ENCODE results near the gene PPP6R2.
A peak's percentile ranks its signal among the peaks of the same experiment; 100 is the strongest.

Gene PPP6R2

GRCh38 chr22:50477923-50478322 is 134.8 kb downstream of the PPP6R2 start:
- Histone ChIP-seq H3K9ac (ENCODE audit: low read depth, low read length) (no peak overlapping the region), H3K27me3 (ENCODE audit: control insufficient read depth, insufficient read depth, low read length) (peaks cover 10% of the 10 kb centered on the region), H3K9me3 (ENCODE audit: control insufficient read depth, insufficient read depth, low read length) (no peaks in the 10 kb centered on the region), H3K36me3 (ENCODE audit: control insufficient read depth, insufficient read depth, low read length) (peaks cover under 1% of the 10 kb centered on the region), H3K4me1 (ENCODE audit: control insufficient read depth, insufficient read depth, low read length) (peaks cover 4% of the 10 kb centered on the region), H3K4me3 (ENCODE audit: low read depth, low read length) (no peak overlapping the region)

GRCh38 chr22:50479721-50480120 is 136.6 kb downstream of the PPP6R2 start:
- Histone ChIP-seq H3K4me3 (ENCODE audit: low read depth, low read length) (no peak overlapping the region), H3K9ac (ENCODE audit: low read depth, low read length) (no peak overlapping the region), H3K4me1 (ENCODE audit: control insufficient read depth, insufficient read depth, low read length) (no peaks in the 10 kb centered on the region), H3K36me3 (ENCODE audit: control insufficient read depth, insufficient read depth, low read length) (no peaks in the 10 kb centered on the region), H3K27me3 (ENCODE audit: control insufficient read depth, insufficient read depth, low read length) (peaks cover 10% of the 10 kb centered on the region), H3K9me3 (ENCODE audit: control insufficient read depth, insufficient read depth, low read length) (no peaks in the 10 kb centered on the region)

- Histone ChIP-seq H3K9ac (ENCODE audit: low read depth, low read length) (no peak overlapping the region), H3K4me3 (ENCODE audit: low read depth, low read length) (peak overlapping the region; percentile 60), H3K36me3 (ENCODE audit: control insufficient read depth, insufficient read depth, low read length) (no peaks in the 10 kb centered on the region), H3K9me3 (ENCODE audit: control insufficient read depth, insufficient read depth, low read length) (no peaks in the 10 kb centered on the region), H3K4me1 (ENCODE audit: control insufficient read depth, insufficient read depth, low read length) (no peaks in the 10 kb centered on the region), H3K27me3 (ENCODE audit: control insufficient read depth, insufficient read depth, low read length) (peaks cover 10% of the 10 kb centered on the region)
Observed at GRCh38 chr22:50481045-50481439, 137.9 kb downstream of the PPP6R2 start.

- Histone ChIP-seq H3K9me3 (ENCODE audit: control insufficient read depth, insufficient read depth, low read length) (no peaks in the 10 kb centered on the region), H3K36me3 (ENCODE audit: control insufficient read depth, insufficient read depth, low read length) (no peaks in the 10 kb centered on the region), H3K27me3 (ENCODE audit: control insufficient read depth, insufficient read depth, low read length) (peaks cover 10% of the 10 kb centered on the region), H3K4me1 (ENCODE audit: control insufficient read depth, insufficient read depth, low read length) (no peaks in the 10 kb centered on the region), H3K4me3 (ENCODE audit: low read depth, low read length) (peak within 1 kb of the TSS; percentile 60), H3K9ac (ENCODE audit: low read depth, low read length) (peak within 1 kb of the TSS; percentile 47)
Observed at GRCh38 chr22:50481440-50482106, 138.4 kb downstream of the PPP6R2 start, which contains the start of gene ADM2. ADM2 (plus strand) TSS chr22:50481543; CDS start chr22:50481848, 305 bp downstream.

GRCh38 chr22:50482107-50483074 is 139.3 kb downstream of the PPP6R2 start:
- peak overlapping the region; percentile 47 for H3K9ac ChIP-seq (ENCODE audit: low read depth, low read length)
- H3K36me3 ChIP-seq (ENCODE audit: control insufficient read depth, insufficient read depth, low read length) = no peaks in the 10 kb centered on the region
- no peaks in the 10 kb centered on the region for H3K4me1 ChIP-seq (ENCODE audit: control insufficient read depth, insufficient read depth, low read length)
- H3K4me3 ChIP-seq (ENCODE audit: low read depth, low read length) = peak overlapping the region; percentile 60
- peaks cover 10% of the 10 kb centered on the region for H3K27me3 ChIP-seq (ENCODE audit: control insufficient read depth, insufficient read depth, low read length)
- H3K9me3 ChIP-seq (ENCODE audit: control insufficient read depth, insufficient read depth, low read length) = no peaks in the 10 kb centered on the region

- Histone ChIP-seq H3K4me1 (ENCODE audit: control insufficient read depth, insufficient read depth, low read length) (no peaks in the 10 kb centered on the region), H3K9me3 (ENCODE audit: control insufficient read depth, insufficient read depth, low read length) (no peaks in the 10 kb centered on the region), H3K4me3 (ENCODE audit: low read depth, low read length) (no peak overlapping the region), H3K27me3 (ENCODE audit: control insufficient read depth, insufficient read depth, low read length) (peaks cover 10% of the 10 kb centered on the region), H3K9ac (ENCODE audit: low read depth, low read length) (no peak overlapping the region), H3K36me3 (ENCODE audit: control insufficient read depth, insufficient read depth, low read length) (no peaks in the 10 kb centered on the region)
Observed at GRCh38 chr22:50483106-50483505, 140.0 kb downstream of the PPP6R2 start.

GRCh38 chr22:50483556-50483955 is 140.4 kb downstream of the PPP6R2 start:
- Histone ChIP-seq H3K36me3 (ENCODE audit: control insufficient read depth, insufficient read depth, low read length) (no peaks in the 10 kb centered on the region), H3K9me3 (ENCODE audit: control insufficient read depth, insufficient read depth, low read length) (no peaks in the 10 kb centered on the region), H3K9ac (ENCODE audit: low read depth, low read length) (no peak overlapping the region), H3K27me3 (ENCODE audit: control insufficient read depth, insufficient read depth, low read length) (peaks cover 10% of the 10 kb centered on the region), H3K4me3 (ENCODE audit: low read depth, low read length) (no peak overlapping the region), H3K4me1 (ENCODE audit: control insufficient read depth, insufficient read depth, low read length) (no peaks in the 10 kb centered on the region)

GRCh38 chr22:50483977-50484853 is 141.1 kb downstream of the PPP6R2 start:
- no peaks in the 10 kb centered on the region for H3K9me3 ChIP-seq (ENCODE audit: control insufficient read depth, insufficient read depth, low read length)
- no peaks in the 10 kb centered on the region for H3K36me3 ChIP-seq (ENCODE audit: control insufficient read depth, insufficient read depth, low read length)
- H3K4me3 ChIP-seq (ENCODE audit: low read depth, low read length) = no peak overlapping the region
- H3K27me3 ChIP-seq (ENCODE audit: control insufficient read depth, insufficient read depth, low read length) = peaks cover 10% of the 10 kb centered on the region
- no peaks in the 10 kb centered on the region for H3K4me1 ChIP-seq (ENCODE audit: control insufficient read depth, insufficient read depth, low read length)
- no peak overlapping the region for H3K9ac ChIP-seq (ENCODE audit: low read depth, low read length)

GRCh38 chr22:50485221-50486131 is 142.3 kb downstream of the PPP6R2 start:
- H3K9ac ChIP-seq (ENCODE audit: low read depth, low read length) = no peak overlapping the region
- H3K9me3 ChIP-seq (ENCODE audit: control insufficient read depth, insufficient read depth, low read length) = no peaks in the 10 kb centered on the region
- H3K36me3 ChIP-seq (ENCODE audit: control insufficient read depth, insufficient read depth, low read length) = no peaks in the 10 kb centered on the region
- H3K4me1 ChIP-seq (ENCODE audit: control insufficient read depth, insufficient read depth, low read length) = no peaks in the 10 kb centered on the region
- peaks cover 2% of the 10 kb centered on the region for H3K27me3 ChIP-seq (ENCODE audit: control insufficient read depth, insufficient read depth, low read length)
- H3K4me3 ChIP-seq (ENCODE audit: low read depth, low read length) = no peak overlapping the region

GRCh38 chr22:50486561-50487289 is 143.6 kb downstream of the PPP6R2 start, which contains the start of gene MIOX:
MIOX (plus strand) TSS chr22:50486859; CDS start chr22:50486898, 39 bp downstream.
- Histone ChIP-seq H3K27me3 (ENCODE audit: control insufficient read depth, insufficient read depth, low read length) (no peaks in the 10 kb centered on the region), H3K9ac (ENCODE audit: low read depth, low read length) (no peak within 1 kb of the TSS), H3K9me3 (ENCODE audit: control insufficient read depth, insufficient read depth, low read length) (no peaks in the 10 kb centered on the region), H3K4me3 (ENCODE audit: low read depth, low read length) (no peak within 1 kb of the TSS), H3K36me3 (ENCODE audit: control insufficient read depth, insufficient read depth, low read length) (no peaks in the 10 kb centered on the region), H3K4me1 (ENCODE audit: control insufficient read depth, insufficient read depth, low read length) (no peaks in the 10 kb centered on the region)

Measured in iPS-15b (cell line).